ENCODE results near the gene PTPN1.

PTPN1 gene

DNA sequence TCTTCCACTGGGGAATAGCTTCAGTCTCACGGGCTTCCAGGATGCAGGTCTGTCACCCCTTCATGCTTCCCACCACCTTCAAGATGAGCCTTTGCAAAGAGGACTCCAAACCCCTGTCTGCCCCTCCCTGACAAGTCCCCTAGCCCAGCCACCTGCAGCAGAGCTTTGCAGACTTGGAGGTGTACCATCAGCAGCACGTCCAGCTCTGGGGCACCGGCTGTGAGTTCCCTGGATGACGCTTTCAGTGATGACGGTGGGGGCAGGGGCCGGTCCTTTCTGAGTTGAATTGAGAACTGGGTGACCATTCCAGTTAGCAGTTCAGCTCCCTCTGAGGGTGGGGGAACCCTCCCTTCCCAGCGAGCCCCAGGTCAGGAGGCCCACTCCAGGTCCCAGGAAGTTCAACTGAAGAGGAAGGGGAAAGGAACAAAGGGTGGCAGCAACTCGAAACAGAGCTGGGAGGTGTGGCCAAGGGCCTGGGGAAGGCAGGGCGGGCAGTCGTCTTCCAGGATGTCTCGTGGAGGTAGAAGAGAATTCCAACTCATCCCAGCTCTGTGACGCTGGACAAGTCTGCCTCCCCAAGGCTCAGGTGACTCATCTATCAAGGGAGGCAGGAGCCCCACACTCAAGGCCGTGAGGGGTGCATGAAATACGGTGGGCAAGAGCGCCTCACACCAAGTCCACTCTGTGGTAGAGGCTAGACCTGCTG lies 86.0 kb downstream of the PTPN1 start:
- TF ChIP-seq EGR2 (tag by site-specific recombination; IDR thresholded peaks at IDR 0.05; ENCODE audit: low read depth) = no peak
- no peak for TF ChIP-seq PRDM10 (tag by site-specific recombination; IDR thresholded peaks at IDR 0.05)
- no peak for TF ChIP-seq ZNF23 (tag by site-specific recombination; IDR thresholded peaks at IDR 0.05; ENCODE audit: borderline replicate concordance)
- H3K4me3 ChIP-seq (ENCODE audit: low read depth, low read length) = no peak overlapping the region
- no peaks in the 10 kb centered on the region for H3K9me3 ChIP-seq (ENCODE audit: control insufficient read depth, insufficient read depth, low read depth, low read length)
- H3K27ac ChIP-seq (ENCODE audit: extremely low read depth, low read depth, low read length) = no peak overlapping the region
- H3K36me3 ChIP-seq (ENCODE audit: control insufficient read depth in 2 of 2, insufficient read depth in 1 of 2, low read length in 2 of 2) = no peaks in the 10 kb centered on the region
- CTCF ChIA-PET = interaction anchor here (0.6 to 1.1 kb wide), 4 partner anchors 9 to 133 kb away, joined by 3 to 9 read pairs (median 4); no protein-coding TSS in a partner anchor
- H3K4me1 ChIP-seq (ENCODE audit: control insufficient read depth, insufficient read depth, low read length) = no peaks in the 10 kb centered on the region
- POLR2A ChIA-PET = no interaction called here

GRCh38 chr20:50596694-50597021 lies 86.5 kb downstream of the PTPN1 start:
- Histone ChIP-seq H3K4me1 (ENCODE audit: control insufficient read depth, insufficient read depth, low read length) (no peaks in the 10 kb centered on the region), H3K36me3 (ENCODE audit: control insufficient read depth in 2 of 2, insufficient read depth in 1 of 2, low read length in 2 of 2) (no peaks in the 10 kb centered on the region), H3K27ac (ENCODE audit: extremely low read depth, low read depth, low read length) (no peak overlapping the region), H3K4me3 (ENCODE audit: low read depth, low read length) (no peak overlapping the region), H3K9me3 (ENCODE audit: control insufficient read depth, insufficient read depth, low read depth, low read length) (no peaks in the 10 kb centered on the region)
- POLR2A ChIA-PET = no interaction called here
- no peak for TF ChIP-seq SP3 (tag by site-specific recombination; IDR thresholded peaks at IDR 0.05)
- no peak for TF ChIP-seq KLF10 (tag by site-specific recombination; IDR thresholded peaks at IDR 0.05)
- no peak for TF ChIP-seq ZNF701 (tag by site-specific recombination; IDR thresholded peaks at IDR 0.05)
- no peak for TF ChIP-seq ZFP37 (tag by site-specific recombination; IDR thresholded peaks at IDR 0.05)
- TF ChIP-seq, protein P1, sequence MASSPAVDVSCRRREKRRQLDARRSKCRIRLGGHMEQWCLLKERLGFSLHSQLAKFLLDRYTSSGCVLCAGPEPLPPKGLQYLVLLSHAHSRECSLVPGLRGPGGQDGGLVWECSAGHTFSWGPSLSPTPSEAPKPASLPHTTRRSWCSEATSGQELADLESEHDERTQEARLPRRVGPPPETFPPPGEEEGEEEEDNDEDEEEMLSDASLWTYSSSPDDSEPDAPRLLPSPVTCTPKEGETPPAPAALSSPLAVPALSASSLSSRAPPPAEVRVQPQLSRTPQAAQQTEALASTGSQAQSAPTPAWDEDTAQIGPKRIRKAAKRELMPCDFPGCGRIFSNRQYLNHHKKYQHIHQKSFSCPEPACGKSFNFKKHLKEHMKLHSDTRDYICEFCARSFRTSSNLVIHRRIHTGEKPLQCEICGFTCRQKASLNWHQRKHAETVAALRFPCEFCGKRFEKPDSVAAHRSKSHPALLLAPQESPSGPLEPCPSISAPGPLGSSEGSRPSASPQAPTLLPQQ (tag by site-specific recombination; IDR thresholded peaks at IDR 0.05) = no peak
- TF ChIP-seq ZBTB20 (tag by site-specific recombination; IDR thresholded peaks at IDR 0.05) = no peak
- no peak for TF ChIP-seq ZNF239 (tag by site-specific recombination; IDR thresholded peaks at IDR 0.05)
- CTCF ChIA-PET = interaction anchor here (0.6 to 1.4 kb wide), 4 partner anchors 8 to 191 kb away, joined by 3 to 8 read pairs (median 6); no protein-coding TSS in a partner anchor

DNA sequence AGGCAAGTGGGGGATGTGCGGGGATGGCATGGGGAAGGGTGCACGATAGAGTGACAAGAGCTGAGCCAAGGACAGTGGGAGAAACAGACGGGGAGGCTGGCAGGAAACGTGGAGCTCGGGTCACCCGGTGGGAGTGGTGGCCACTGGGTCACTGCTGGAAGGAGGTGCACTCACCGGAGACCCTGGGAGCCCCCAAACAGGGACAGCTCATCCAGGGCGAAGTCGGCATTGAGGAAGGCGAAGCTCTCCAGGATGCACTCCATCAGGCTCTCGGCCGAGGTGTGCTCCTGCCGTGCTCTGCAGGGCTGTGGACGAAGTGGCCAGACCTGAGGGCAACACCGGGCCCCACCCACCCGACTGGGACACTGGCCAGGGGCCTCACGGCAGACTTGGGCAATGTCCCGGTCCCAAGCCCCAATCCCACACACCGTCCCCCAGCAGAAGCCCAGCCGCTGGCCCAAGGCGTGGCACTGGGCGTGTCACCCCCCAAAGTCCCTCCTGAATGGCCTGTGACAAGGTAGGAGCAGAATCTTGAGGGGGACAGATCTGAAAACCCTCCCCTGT lies 87.3 kb downstream of the PTPN1 start:
- ChIA-PET CTCF (interaction anchor here (0.6 to 1.4 kb wide), 6 partner anchors 9 to 191 kb away, joined by 3 to 8 read pairs (median 4); no protein-coding TSS in a partner anchor), POLR2A (no interaction called here)
- Histone ChIP-seq H3K4me3 (ENCODE audit: low read depth, low read length) (no peak overlapping the region), H3K4me1 (ENCODE audit: control insufficient read depth, insufficient read depth, low read length) (no peaks in the 10 kb centered on the region), H3K9me3 (ENCODE audit: control insufficient read depth, insufficient read depth, low read depth, low read length) (no peaks in the 10 kb centered on the region), H3K36me3 (ENCODE audit: control insufficient read depth in 2 of 2, insufficient read depth in 1 of 2, low read length in 2 of 2) (no peaks in the 10 kb centered on the region), H3K27ac (ENCODE audit: extremely low read depth, low read depth, low read length) (no peak overlapping the region)
- TF ChIP-seq ZNF175 (tag by site-specific recombination; IDR thresholded peaks at IDR 0.05) = no peak
- no peak for TF ChIP-seq HOXA7 (CRISPR knock-in tag; IDR thresholded peaks at IDR 0.05; ENCODE audit: borderline replicate concordance)
- no peak for TF ChIP-seq REPIN1 (tag by site-specific recombination; IDR thresholded peaks at IDR 0.05; ENCODE audit: low read depth)
- TF ChIP-seq KLF10 (tag by site-specific recombination; IDR thresholded peaks at IDR 0.05) = no peak
- TF ChIP-seq ZNF416 (tag by site-specific recombination; IDR thresholded peaks at IDR 0.05) = no peak
- TF ChIP-seq YY1 (tag by site-specific recombination; IDR thresholded peaks at IDR 0.05) = no peak
- TF ChIP-seq ZBTB17 (tag by site-specific recombination; IDR thresholded peaks at IDR 0.05) = no peak
- TF ChIP-seq ZBTB1 (tag by site-specific recombination; IDR thresholded peaks at IDR 0.05) = no peak
- TF ChIP-seq ZNF148 (tag by site-specific recombination; IDR thresholded peaks at IDR 0.05; ENCODE audit: borderline replicate concordance) = no peak
- TF ChIP-seq ZNF473 (tag by site-specific recombination; IDR thresholded peaks at IDR 0.05) = no peak
- TF ChIP-seq, protein P2, sequence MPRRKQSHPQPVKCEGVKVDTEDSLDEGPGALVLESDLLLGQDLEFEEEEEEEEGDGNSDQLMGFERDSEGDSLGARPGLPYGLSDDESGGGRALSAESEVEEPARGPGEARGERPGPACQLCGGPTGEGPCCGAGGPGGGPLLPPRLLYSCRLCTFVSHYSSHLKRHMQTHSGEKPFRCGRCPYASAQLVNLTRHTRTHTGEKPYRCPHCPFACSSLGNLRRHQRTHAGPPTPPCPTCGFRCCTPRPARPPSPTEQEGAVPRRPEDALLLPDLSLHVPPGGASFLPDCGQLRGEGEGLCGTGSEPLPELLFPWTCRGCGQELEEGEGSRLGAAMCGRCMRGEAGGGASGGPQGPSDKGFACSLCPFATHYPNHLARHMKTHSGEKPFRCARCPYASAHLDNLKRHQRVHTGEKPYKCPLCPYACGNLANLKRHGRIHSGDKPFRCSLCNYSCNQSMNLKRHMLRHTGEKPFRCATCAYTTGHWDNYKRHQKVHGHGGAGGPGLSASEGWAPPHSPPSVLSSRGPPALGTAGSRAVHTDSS (tag by site-specific recombination; IDR thresholded peaks at IDR 0.05) = no peak
- TF ChIP-seq ZNF23 (tag by site-specific recombination; IDR thresholded peaks at IDR 0.05; ENCODE audit: borderline replicate concordance) = no peak
